GM21786 (cell line): Measurements from ENCODE around the gene CMIP.
"Not testable (repeated sequence)": the region's sequence is repeated elsewhere in the genome, so short reads cannot be mapped to it uniquely, and the experiment has no call there.

Source experiments
- ATAC-seq: cut with Tn5 transposase; IDR thresholded peaks from one replicate; pipeline ENCODE4 v1.9.1; 2021; ENCODE audit not compliant: unreplicated experiment

Gene CMIP

DNA sequence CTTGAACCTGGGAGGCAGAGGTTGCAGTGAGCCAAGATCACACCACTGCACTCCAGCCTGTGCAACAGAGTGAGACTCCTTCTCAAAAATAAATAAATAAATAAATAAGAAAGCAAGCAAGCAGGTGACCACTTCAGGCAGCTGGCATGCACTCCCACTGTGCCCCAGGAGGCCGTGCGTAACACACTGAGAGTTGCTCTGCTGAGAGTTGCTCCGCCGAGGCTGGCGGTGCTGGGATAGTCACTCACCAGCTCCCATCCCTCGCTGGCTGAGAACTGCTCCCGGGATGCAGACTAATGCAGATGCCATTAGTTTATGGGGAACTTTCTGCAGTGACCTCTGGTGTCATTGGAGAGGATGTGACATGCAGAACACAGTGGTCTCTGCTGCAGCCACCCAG lies 228.8 kb downstream of the CMIP start:
- ATAC-seq: no peak

- ATAC-seq: no peak
These were observed 231.1 kb downstream of the CMIP start for GRCh38 chr16:81675662-81676061.

GRCh38 chr16:81676066-81676882 lies 231.7 kb downstream of the CMIP start:
- ATAC-seq: no peak

DNA sequence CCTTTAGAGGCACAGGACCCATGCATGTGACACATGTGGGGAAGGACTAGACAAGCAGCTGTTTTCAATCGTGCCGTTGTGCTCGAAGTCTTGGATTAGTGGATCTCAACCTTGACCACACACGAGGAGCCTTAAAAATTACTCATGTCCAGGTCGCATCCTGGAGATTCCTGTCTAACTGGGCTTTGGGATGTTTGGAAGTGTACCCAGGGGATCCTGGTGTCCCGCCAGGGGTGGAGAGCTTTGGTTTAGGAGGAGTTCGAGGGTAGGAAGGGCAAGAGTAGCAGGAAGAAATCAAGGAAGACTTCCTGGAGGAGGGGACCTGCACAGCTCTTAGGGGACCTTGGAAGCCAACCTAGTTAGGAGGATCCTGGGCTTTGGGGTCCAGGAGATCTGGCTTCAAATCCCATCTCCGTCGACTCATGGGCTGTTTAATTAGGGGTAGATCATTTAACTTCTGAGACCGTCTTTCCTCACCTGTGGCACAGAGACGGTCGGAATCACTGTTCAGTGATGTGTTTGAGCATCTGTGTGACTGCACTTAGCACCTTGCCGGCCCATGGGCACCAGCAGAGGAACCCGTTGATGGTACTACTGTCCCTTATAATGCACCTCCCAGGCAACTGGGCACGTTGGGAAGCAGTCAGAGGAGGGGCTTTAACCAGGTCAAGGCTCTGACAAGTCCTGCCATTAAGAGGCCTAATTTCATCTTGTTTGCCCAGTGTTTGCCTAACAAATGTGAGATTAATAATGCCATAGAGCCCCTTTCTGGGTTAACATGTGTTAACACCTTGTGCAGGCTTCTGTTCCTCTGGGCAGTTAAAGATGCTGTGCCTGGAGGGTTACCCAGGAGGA lies 232.5 kb downstream of the CMIP start:
- no peak for ATAC-seq

DNA sequence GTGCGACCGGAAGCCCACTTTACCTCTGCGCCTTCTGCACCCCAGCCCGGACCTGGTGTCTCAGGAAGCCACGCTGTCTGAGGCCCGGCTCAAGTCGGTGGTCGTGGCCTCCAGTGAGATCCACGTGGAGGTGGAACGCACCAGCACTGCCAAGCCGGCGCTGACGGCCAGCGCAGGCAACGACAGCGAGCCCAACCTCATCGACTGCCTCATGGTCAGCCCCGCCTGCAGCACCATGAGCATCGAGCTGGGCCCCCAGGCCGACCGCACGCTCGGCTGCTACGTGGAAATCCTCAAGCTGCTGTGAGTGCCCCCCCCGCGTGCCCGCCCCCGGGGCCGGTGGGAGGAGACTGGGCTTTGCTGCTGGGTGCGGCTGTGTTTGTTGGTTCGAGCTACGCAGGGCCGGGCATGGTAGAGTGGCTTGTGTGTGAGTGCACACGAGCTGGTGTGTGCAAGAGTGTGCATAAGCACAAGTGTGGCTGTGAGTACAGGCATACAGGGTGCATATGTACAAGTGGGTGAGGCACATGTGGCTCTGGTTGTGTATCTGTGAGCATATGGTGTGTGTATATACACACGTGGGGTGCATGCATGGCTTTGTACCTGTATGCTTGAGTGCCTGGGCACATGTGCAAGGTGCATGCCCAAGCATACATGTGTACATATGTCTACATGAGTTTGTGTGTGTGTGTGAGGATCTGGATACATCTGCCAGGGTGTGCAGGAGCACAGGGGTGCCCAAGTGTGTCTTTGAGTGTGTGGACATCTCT lies 233.9 kb downstream of the CMIP start:
- no peak for ATAC-seq

GRCh38 chr16:81679721-81680430 lies 235.3 kb downstream of the CMIP start:
- ATAC-seq: no peak

DNA sequence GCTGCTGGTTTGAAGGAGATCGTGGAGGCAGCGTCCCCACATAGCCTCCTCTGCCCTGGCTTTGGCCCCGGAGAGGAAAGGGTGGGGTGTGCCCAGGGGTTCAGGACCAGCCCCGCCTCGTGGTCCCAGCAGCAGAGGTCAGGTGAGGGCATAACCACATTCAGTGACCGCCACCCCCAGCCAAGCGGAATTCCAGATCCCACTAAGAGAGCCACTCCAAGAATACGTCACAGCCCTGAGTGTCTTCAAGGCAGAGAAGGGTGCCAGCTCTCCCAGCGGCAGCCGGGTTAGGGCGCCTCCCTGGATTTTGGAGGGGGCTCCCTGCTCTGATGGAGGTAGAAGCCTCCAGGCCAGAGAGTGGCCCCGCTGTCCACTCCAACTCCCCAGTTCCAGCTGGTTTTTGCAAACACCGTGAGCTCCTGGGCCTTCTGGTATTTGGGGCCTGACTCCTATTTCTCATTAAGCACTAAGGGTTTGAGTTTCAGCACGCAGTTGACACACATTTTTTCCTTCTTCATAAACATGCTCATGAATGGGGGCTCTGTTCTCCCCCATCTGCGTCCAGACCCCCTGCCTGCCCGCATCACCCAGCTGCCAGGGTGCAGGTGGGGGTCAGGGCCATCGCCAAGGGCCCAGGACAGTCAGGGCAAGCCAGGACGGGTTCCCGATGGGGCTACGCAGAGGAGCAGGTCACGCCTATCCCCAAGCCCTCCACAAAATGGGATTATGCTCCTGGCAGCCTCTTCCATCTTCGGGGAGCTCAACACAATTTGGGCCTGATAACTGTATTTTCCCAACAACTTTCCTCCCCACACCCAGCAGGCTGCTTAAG lies 236.1 kb downstream of the CMIP start:
- ATAC-seq: no peak

- no peak for ATAC-seq
These were observed 236.7 kb downstream of the CMIP start for GRCh38 chr16:81681311-81681710.

DNA sequence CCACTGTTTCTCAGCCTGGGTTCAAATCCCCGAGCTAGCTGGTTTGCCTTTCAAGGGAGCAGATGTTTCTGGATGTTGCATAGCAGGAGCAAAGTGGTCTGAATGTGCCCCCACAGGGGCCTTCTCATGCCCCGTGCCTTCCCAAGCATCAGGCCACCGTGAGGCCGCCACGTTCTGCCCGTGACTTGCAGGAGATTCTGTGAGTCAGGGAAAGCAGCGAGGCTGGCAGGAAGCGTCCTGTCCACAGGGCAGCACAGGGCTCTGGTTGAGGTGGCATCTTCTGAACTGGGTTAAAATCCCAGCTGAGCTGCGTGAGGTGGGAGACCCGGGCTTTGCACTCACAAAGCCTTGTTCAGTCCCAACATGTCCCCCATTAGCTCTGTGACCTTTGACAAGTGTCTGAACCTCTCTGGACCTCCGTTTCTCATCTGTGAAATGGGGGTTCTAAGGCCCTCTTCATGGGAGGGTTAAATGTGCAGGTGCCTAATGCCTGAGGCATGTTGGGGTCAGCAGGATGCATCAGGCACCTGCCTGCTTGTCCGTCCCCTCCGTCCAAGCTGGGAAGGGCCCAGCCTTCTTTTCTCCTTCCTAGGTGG lies 239.7 kb downstream of the CMIP start:
- no peak for ATAC-seq

GRCh38 chr16:81684901-81685300 lies 240.3 kb downstream of the CMIP start:
- ATAC-seq: no peak

DNA sequence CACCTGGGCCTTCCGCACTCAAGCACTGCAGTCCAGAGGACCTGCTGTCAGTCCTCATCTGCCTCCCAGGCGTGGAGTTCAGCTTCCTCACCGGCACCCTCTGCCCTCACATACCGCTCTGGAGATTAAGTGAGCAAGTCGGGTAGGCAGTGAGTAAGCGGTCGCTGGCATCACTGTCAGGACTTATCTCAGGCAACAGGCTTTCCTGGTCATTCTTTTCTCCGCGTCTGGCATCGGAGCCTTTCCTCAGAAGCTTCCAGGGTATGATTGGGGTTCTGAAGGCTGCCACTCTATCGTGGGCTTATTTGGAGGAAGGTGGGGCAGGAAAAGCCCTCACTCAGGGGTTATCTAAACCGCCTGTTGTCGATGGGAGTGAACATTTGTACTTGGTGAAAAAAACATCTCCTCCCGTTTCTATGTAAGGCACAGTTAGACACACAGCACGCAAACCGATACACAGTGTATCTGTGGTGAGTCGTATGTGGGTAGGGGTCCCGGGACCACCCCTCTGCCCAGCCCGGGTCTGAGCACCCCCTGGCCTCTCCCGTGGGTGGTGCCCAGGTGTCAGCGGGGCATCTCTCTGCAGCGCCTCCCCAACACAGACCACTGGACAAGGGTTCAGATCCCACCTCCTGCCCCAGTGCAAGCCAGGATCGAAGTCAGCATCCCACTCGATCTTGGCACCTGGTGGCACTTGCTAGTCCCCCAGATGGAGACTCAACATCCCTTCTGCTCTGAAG lies 242.0 kb downstream of the CMIP start:
- no peak for ATAC-seq

DNA sequence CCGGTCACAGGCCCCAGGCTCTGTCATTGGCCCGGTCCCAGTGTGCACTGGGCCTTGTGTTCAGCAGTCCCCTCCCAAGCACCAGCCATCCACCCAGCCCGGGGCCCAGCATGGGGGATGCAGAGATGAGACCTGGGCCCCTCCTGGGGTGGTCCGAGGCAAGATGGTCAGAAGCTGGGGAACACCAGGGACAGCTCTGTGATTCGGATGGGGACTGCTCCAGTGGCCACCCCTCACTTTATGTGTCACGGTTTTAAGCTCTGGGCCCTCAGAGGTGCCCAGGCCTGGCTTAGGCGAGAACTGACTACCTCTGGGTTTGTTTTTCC lies 242.5 kb downstream of the CMIP start:
- ATAC-seq: no peak

DNA sequence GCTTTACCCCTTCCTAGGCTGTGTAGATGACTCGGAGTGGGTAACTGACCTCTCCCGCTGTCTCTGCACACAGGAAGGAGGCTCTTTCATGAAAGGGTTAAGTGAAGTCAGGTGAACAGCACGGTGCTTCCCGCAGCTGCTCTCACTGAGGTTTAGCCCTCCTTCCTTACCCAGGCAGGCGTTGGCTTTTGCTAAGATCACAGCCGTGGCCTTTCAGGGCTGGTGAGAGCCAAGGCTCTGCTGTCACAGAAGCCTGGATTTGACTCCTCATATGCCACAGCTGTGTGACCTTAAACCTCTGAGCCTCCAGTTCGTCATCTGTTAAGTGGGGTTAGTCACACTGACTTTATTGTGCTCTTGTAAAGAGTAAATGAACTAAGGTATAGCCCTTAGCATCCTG lies 243.6 kb downstream of the CMIP start:
- ATAC-seq: no peak

DNA sequence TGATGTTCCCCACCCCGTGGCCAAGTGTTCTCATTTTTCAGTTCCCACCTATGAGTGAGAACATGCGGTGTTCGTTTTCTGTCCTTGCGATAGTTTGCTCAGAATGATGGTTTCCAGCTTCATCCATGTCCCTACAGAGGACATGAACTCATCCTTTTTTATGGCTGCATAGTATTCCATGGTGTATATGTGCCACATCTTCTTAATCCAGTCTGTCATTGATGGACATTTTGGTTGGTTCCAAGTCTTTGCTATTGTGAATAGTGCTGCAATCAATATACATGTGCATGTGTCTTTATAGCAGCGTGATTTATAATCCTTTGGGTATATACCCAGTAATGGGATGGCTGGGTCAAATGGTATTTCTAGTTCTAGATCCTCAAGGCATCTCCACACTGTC lies 244.2 kb downstream of the CMIP start:
- not testable (repeated sequence) for ATAC-seq

DNA sequence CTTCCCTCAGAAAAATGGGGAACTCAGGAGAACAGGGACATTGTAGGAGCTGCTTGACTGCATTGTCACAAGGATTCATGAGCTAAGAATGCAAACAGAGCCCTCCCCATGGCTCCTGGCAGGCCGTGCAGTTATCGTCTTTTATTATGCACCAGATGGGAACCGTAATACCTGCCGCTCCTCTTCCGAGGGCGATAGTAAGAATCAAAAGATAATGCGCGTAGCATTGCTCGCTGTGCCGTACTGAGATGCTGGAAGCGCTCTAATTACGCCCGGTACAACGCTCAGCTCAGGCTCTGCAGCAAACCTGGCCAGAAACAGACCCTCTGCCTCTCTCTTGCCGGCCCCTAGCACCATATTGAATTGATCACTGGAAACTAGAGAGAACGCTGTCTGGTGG lies 247.4 kb downstream of the CMIP start:
- no peak for ATAC-seq

GRCh38 chr16:81692571-81692970 lies 248.0 kb downstream of the CMIP start:
- ATAC-seq: no peak

DNA sequence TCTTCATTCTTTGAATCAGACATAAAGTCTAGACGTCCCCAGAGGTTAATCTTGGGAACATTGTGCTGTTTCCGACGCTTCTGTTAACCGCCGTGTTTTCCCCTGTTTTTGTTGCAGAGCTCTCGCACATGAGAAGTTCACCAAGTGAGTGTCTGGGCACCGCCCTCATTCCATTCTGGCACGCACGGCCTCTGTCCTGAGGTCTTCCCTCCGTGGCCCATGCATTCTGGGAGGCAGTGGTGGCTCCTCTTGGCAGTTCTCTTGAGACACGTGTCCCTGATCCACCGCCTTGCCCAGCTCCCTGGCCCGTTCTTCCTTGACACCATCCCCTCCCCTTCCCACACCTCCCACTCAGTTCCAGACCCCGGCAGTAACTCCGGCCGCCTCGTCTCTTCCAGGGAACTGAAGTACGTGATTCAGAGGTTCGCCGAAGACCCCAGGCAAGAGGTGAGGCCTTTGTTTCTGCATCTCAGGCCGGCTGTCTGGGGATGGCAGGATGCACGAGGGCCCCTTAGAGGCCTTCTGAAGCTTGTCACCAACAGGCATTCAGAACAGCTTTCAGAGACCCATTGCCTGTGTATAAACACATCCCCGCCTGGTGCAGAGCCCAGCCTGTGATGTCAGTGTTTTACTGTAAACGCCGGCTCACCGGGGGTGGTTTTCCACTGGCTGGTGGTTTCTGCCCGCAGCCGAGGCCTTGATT lies 248.6 kb downstream of the CMIP start:
- ATAC-seq: no peak

DNA sequence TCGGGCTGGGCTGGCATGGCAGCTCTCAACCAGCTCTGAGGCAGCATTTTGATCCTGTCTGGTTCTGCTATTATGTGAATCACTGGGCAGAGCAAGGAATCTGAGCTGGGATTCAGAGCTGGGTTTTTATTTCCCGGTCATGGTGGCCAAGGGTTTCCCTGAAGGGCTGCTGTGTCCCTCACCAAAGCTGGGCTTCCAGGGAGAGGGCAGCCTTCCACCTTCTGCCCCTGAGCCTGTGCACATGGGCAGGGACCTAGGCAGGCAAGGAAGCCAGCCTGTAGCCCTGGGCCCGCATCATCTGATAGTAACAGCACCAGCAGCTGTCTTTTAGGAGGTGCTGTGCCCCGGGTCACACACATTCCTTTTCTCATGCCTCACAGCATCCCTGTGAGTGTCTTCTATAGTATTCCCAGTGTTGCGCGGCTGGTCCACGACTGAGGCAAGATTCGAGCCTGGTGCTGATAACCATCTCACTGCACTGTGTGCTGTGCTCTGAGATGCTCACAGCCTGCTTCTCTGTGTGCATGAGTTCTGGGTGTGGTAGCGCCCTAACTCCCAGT lies 249.2 kb downstream of the CMIP start:
- no peak for ATAC-seq
